Glutamatergic neuron (in vitro differentiated cells): Measurements from ENCODE around the gene CAMTA1. TPM values are rescaled to one million over a fixed set of nuclear protein-coding genes. Genes with fewer than 3 reads are reported as not detected.

ENCODE experiments used
- DNase-seq: peaks from one replicate; pipeline ENCODE4 v3.0.0; 2022
- H3K27ac Mint-ChIP-seq: one replicate; pipeline ENCODE4 v1.8.0; 2020; ENCODE audit warnings: mild to moderate bottlenecking, mixed read lengths, inconsistent platforms; ENCODE audit not compliant: unreplicated experiment
- H3K27me3 Mint-ChIP-seq: one replicate; pipeline ENCODE4 v1.8.0; 2020; ENCODE audit warnings: mild to moderate bottlenecking, moderate library complexity, mixed read lengths, inconsistent platforms; ENCODE audit not compliant: unreplicated experiment
- H3K36me3 Mint-ChIP-seq: one replicate; pipeline ENCODE4 v1.8.0; 2020; ENCODE audit warnings: mild to moderate bottlenecking, mixed read lengths, inconsistent platforms; ENCODE audit not compliant: unreplicated experiment
- H3K4me1 Mint-ChIP-seq: one replicate; pipeline ENCODE4 v1.8.0; 2020; ENCODE audit warnings: mild to moderate bottlenecking, low read depth, mixed read lengths, inconsistent platforms; ENCODE audit not compliant: unreplicated experiment
- H3K4me3 Mint-ChIP-seq: one replicate; pipeline ENCODE4 v1.8.0; 2020; ENCODE audit warnings: mild to moderate bottlenecking, mixed read lengths, inconsistent platforms; ENCODE audit not compliant: unreplicated experiment
- H3K9me3 Mint-ChIP-seq: one replicate; pipeline ENCODE4 v1.8.0; 2020; ENCODE audit warnings: mild to moderate bottlenecking, moderate library complexity, mixed read lengths, inconsistent platforms; ENCODE audit not compliant: unreplicated experiment
- CTCF ChIP-seq: fragments of 200-600 bp; sonication (generic); IDR thresholded peaks from one replicate; pipeline ENCODE4 v1.5.0; 2021; ENCODE audit not compliant: partially characterized antibody, unreplicated experiment
- total RNA-seq: library from RNA; stranded (reverse); fragmentation: NEBNext Ultra II Directional; extraction: Animal tissue kit (Norgen Biotek cat#: 25700); gene quantifications from one replicate; pipeline ENCODE4 v1.2.1, GENCODE V29; 2021; ENCODE audit not compliant: unreplicated experiment

CAMTA1 gene
- total RNA-seq, 1 donor from 2014 or later: 77.2 TPM

GRCh38 chr1:6823793-6824192, 38.5 kb downstream of the CAMTA1 start:
- no peak for DNase-seq
- H3K36me3 Mint-ChIP-seq: no peaks in the 10 kb centered on the region
- peaks cover 12% of the 10 kb centered on the region for H3K4me1 Mint-ChIP-seq
- no peak overlapping the region for H3K27ac Mint-ChIP-seq
- no peaks in the 10 kb centered on the region for H3K27me3 Mint-ChIP-seq
- no peaks in the 10 kb centered on the region for H3K9me3 Mint-ChIP-seq
- TF ChIP-seq CTCF: no peak
- H3K4me3 Mint-ChIP-seq: no peak overlapping the region

- H3K36me3 Mint-ChIP-seq: no peaks in the 10 kb centered on the region
Observed at GRCh38 chr1:6824665-6825368, 39.6 kb downstream of the CAMTA1 start.

GRCh38 chr1:6825828-6826227, 40.6 kb downstream of the CAMTA1 start:
- peaks cover 12% of the 10 kb centered on the region for H3K4me1 Mint-ChIP-seq
- TF ChIP-seq CTCF: no peak
- DNase-seq: no peak
- H3K27me3 Mint-ChIP-seq: no peaks in the 10 kb centered on the region
- H3K36me3 Mint-ChIP-seq: no peaks in the 10 kb centered on the region
- no peaks in the 10 kb centered on the region for H3K9me3 Mint-ChIP-seq
- no peak overlapping the region for H3K27ac Mint-ChIP-seq
- no peak overlapping the region for H3K4me3 Mint-ChIP-seq

More at GRCh38 chr1:6824665-6825368, 39.6 kb downstream of the CAMTA1 start:
- Mint-ChIP-seq H3K4me1 (peaks cover 12% of the 10 kb centered on the region), H3K27me3 (no peaks in the 10 kb centered on the region), H3K4me3 (no peak overlapping the region), H3K9me3 (no peaks in the 10 kb centered on the region), H3K27ac (no peak overlapping the region)
- TF ChIP-seq CTCF: no peak
- no peak for DNase-seq

GRCh38 chr1:6827079-6827478, 41.8 kb downstream of the CAMTA1 start:
- no peak for TF ChIP-seq CTCF
- H3K9me3 Mint-ChIP-seq: no peaks in the 10 kb centered on the region
- H3K36me3 Mint-ChIP-seq: no peaks in the 10 kb centered on the region
- H3K27ac Mint-ChIP-seq: no peak overlapping the region
- no peak for DNase-seq
- no peak overlapping the region for H3K4me3 Mint-ChIP-seq
- no peaks in the 10 kb centered on the region for H3K27me3 Mint-ChIP-seq
- peaks cover 12% of the 10 kb centered on the region for H3K4me1 Mint-ChIP-seq

GRCh38 chr1:6827630-6828165, 42.4 kb downstream of the CAMTA1 start:
- H3K9me3 Mint-ChIP-seq: no peaks in the 10 kb centered on the region
- H3K27me3 Mint-ChIP-seq: no peaks in the 10 kb centered on the region
- H3K4me1 Mint-ChIP-seq: peaks cover 10% of the 10 kb centered on the region
- H3K27ac Mint-ChIP-seq: no peak overlapping the region
- DNase-seq: no peak
- TF ChIP-seq CTCF: no peak
- no peak overlapping the region for H3K4me3 Mint-ChIP-seq
- H3K36me3 Mint-ChIP-seq: no peaks in the 10 kb centered on the region
